B cell (primary cell): ENCODE results near the gene DNTTIP2. TPM values are rescaled to one million over a fixed set of nuclear protein-coding genes. Genes with fewer than 3 reads are reported as not detected.

Source experiments
- ATAC-seq: fragments of 200-7000 bp; cut with Tn5 transposase; one replicate; pipeline ENCODE4 v1.10.0; 2021; ENCODE audit warnings: low read depth, mild to moderate bottlenecking, moderate number of reproducible peaks, moderate library complexity
- CTCF ChIA-PET: fragments of 350-600 bp; sonication (Branson Sonifier 250); formaldehyde crosslinking; loops from one replicate; lab custom pipeline; 2021; ENCODE audit warnings: antibody characterized with exemption, inconsistent platforms; lab: Charles Lee
- POLR2A ChIA-PET: fragments of 350-600 bp; sonication (Branson Sonifier 250); formaldehyde crosslinking; loops from one replicate; lab custom pipeline; 2021; ENCODE audit warnings: antibody characterized with exemption; lab: Charles Lee
- DNase-seq: peaks from one replicate; pipeline ENCODE4 v3.0.0; 2013
- H2AFZ ChIP-seq: 2 replicates; pipeline ENCODE4 v1.6.1; 2012; ENCODE audit warnings: mild to moderate bottlenecking, low read depth, low read length; ENCODE audit not compliant: insufficient read depth, poor library complexity, severe bottlenecking
- H3K27ac ChIP-seq, 2 donors: 1 replicate in 1 of 2; 2 replicates in 1 of 2; pipeline ENCODE4 v1.5.1; 2012 to 2013; ENCODE audit warnings: low read length in 2 of 2, mild to moderate bottlenecking in 2 of 2, moderate library complexity in 1 of 2
- H3K27me3 ChIP-seq, 4 experiments: fragments of 200-600 bp in 1 of 4; sonication (generic) in 1 of 4; replicated peaks in 1 of 4; 1 replicate in 2 of 4; 2 replicates in 2 of 4; pipeline versions ENCODE4 v1.6.1 to v1.7.0; 2013 to 2016; ENCODE audit warnings: low read length in 3 of 4, mild to moderate bottlenecking in 2 of 4, mixed read lengths in 1 of 4, moderate library complexity in 1 of 4; ENCODE audit not compliant: insufficient read depth in 4 of 4, control insufficient read depth in 3 of 4; ENCODE audit errors: control extremely low read depth in 1 of 4
- H3K36me3 ChIP-seq, 2 experiments: replicated peaks in 1 of 2; 1 replicate in 1 of 2; 2 replicates in 1 of 2; pipeline versions ENCODE4 v1.6.1 to v1.7.1; 2013; ENCODE audit warnings: low read length in 1 of 2; ENCODE audit not compliant: insufficient read depth in 2 of 2, control insufficient read depth in 1 of 2; ENCODE audit errors: control extremely low read depth in 1 of 2, extremely low read depth in 1 of 2
- H3K4me1 ChIP-seq, 2 donors: fragments of 200-600 bp in 1 of 2; sonication (generic) in 1 of 2; 1 replicate in 1 of 2; 2 replicates in 1 of 2; pipeline versions ENCODE4 v1.5.1 to v1.6.1; 2013 to 2017; ENCODE audit warnings: low read length in 2 of 2; ENCODE audit not compliant: control insufficient read depth in 2 of 2, insufficient read depth in 2 of 2
- H3K4me2 ChIP-seq: replicated peaks from 2 replicates; pipeline ENCODE3; 2012; ENCODE audit warnings: mild to moderate bottlenecking, low read depth, low read length; ENCODE audit not compliant: poor library complexity, severe bottlenecking
- H3K4me3 ChIP-seq, 5 experiments: fragments of 200-600 bp in 1 of 5; sonication (generic) in 1 of 5; 1 replicate in 3 of 5; 2 replicates in 2 of 5; pipeline versions ENCODE4 v1.5.1 to v1.7.0; 2011 to 2016; ENCODE audit warnings: low read length in 4 of 5, mild to moderate bottlenecking in 4 of 5, low read depth in 2 of 5, control low read depth in 1 of 5, moderate library complexity in 1 of 5; ENCODE audit not compliant: insufficient read depth in 1 of 5; ENCODE audit errors: control extremely low read depth in 1 of 5, extremely low read depth in 1 of 5
- H3K79me2 ChIP-seq: fragments of 200-600 bp; sonication (generic); one replicate; pipeline ENCODE4 v1.6.0; 2016; ENCODE audit warnings: low read length; ENCODE audit not compliant: control insufficient read depth, insufficient read depth
- H3K9ac ChIP-seq: fragments of 200-600 bp; sonication (generic); 2 replicates; pipeline ENCODE4 v1.6.1; 2017; ENCODE audit warnings: mild to moderate bottlenecking, low read length, moderate library complexity
- H3K9me3 ChIP-seq, 3 donors: one replicate each; pipeline versions ENCODE4 v1.6.1 to v1.7.1; 2013; ENCODE audit warnings: low read length in 2 of 3; ENCODE audit not compliant: control insufficient read depth in 2 of 3, insufficient read depth in 1 of 3; ENCODE audit errors: control extremely low read depth in 1 of 3
- H4K20me1 ChIP-seq: 2 replicates; pipeline ENCODE4 v1.6.0; 2012; ENCODE audit warnings: mild to moderate bottlenecking, low read length; ENCODE audit not compliant: insufficient read depth, control insufficient read depth, poor library complexity, severe bottlenecking
- H3K27ac Mint-ChIP-seq: one replicate; pipeline ENCODE4 v1.8.0; 2021; ENCODE audit warnings: mixed read lengths
- H3K27me3 Mint-ChIP-seq: one replicate; pipeline ENCODE4 v1.8.0; 2021; ENCODE audit warnings: mixed read lengths
- H3K4me1 Mint-ChIP-seq: one replicate; pipeline ENCODE4 v1.8.0; 2021; ENCODE audit warnings: mixed read lengths
- H3K4me3 Mint-ChIP-seq: one replicate; pipeline ENCODE4 v1.8.0; 2021; ENCODE audit warnings: mixed read lengths
- H3K9me3 Mint-ChIP-seq: one replicate; pipeline ENCODE4 v1.8.0; 2022; ENCODE audit warnings: mixed read lengths; ENCODE audit not compliant: insufficient read depth
- EZH2 ChIP-seq: IDR thresholded peaks from 2 replicates; pipeline ENCODE4 v1.6.1; 2012; ENCODE audit warnings: borderline replicate concordance, low read depth, mild to moderate bottlenecking, moderate library complexity, low read length; ENCODE audit not compliant: insufficient read depth, poor library complexity, severe bottlenecking
- WGBS: methylation state at CpG from one replicate; pipeline ENCODE4 v1.1.5; 2013; ENCODE audit warnings: missing lambda C conversion rate; ENCODE audit not compliant: insufficient coverage; 5-methylcytosine and 5-hydroxymethylcytosine counted together
- intact Hi-C: fragments of 100-400 bp; cut with micrococcal nuclease; formaldehyde crosslinking; loops from one replicate; pipeline ENCODE4 v1.10.0; 2022
- polyA plus RNA-seq: library from polyadenylated mRNA; depleted of rRNA; stranded (reverse); fragments of >200 nt; gene quantifications from 2 replicates; pipeline ENCODE4 v1.2.3, GENCODE V29; 2012
- total RNA-seq, 2 donors: library from RNA; stranded (reverse); fragments of 120-200 nt in 1 of 2; gene quantifications; 1 replicate in 1 of 2; 2 replicates in 1 of 2; pipeline versions ENCODE4 v1.2.3 to v1.2.4, GENCODE V29; 2013 to 2022
- TF ChIP-seq, protein P1 (sequence below): fragments of 200-600 bp; IDR thresholded peaks from one replicate; pipeline ENCODE4 v1.8.0; 2022; ENCODE audit warnings: antibody characterized with exemption, mild to moderate bottlenecking

Gene DNTTIP2
- total and polyA plus RNA-seq, 2 donors (not counting 1 experiment from before 2014, with no cell fraction given) = 13.6 to 62.1 TPM

DNA sequence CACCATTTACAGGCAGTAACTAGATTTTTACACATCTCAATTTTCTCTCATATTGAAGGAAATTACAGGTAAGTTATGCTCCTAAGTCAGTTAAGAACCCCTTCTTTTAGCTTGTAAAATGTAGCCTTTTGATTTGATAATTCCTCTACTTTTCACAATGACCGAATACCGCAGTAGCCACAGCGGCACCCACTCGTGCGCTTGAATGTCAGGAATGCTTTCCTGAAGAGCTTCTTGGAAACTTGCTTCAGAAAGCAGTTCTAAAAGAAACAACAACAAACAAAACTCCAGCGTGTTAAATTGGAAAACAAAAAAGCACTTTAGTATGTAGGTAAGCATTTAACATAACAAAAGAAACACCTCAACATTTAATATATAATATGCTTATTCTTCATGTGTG lies 9.9 kb upstream of the DNTTIP2 start:
- CTCF ChIA-PET = interaction anchor here (1.4 kb wide), 1 partner anchor 75 kb away, joined by 3 read pairs; no protein-coding TSS in a partner anchor

DNA sequence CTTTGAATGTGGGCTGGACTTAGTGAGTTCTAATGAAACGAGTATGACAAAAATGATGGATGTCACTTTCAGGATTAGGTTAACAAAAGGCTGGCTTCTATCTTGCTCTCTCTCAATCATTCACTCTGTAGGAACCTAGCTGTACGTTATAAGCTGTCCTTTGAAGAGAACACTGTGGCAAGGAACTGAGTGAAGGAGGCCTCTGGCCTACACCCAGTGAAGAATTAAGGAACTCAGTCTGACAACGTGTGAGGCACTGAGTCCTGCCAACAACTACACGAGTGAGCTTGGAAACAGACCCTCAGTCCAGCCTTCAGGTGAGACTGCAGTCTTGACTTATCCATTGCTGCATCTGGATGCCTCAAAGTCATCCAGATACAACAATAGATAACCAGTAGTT lies 3.3 kb upstream of the DNTTIP2 start:
- H3K27me3 Mint-ChIP-seq = no peaks in the 10 kb centered on the region
- ChIA-PET CTCF (no interaction called here), POLR2A (no interaction called here)
- no peak overlapping the region for H3K9ac ChIP-seq
- H3K9me3 ChIP-seq = no peaks in the 10 kb centered on the region
- no peak overlapping the region for H2AFZ ChIP-seq
- H3K27ac ChIP-seq = no peak overlapping the region
- H3K4me1 Mint-ChIP-seq = peaks cover 26% of the 10 kb centered on the region
- ATAC-seq (no peak), DNase-seq (no peak)
- H3K27ac Mint-ChIP-seq = no peak overlapping the region
- no peak for TF ChIP-seq EZH2
- TF ChIP-seq, protein P1, sequence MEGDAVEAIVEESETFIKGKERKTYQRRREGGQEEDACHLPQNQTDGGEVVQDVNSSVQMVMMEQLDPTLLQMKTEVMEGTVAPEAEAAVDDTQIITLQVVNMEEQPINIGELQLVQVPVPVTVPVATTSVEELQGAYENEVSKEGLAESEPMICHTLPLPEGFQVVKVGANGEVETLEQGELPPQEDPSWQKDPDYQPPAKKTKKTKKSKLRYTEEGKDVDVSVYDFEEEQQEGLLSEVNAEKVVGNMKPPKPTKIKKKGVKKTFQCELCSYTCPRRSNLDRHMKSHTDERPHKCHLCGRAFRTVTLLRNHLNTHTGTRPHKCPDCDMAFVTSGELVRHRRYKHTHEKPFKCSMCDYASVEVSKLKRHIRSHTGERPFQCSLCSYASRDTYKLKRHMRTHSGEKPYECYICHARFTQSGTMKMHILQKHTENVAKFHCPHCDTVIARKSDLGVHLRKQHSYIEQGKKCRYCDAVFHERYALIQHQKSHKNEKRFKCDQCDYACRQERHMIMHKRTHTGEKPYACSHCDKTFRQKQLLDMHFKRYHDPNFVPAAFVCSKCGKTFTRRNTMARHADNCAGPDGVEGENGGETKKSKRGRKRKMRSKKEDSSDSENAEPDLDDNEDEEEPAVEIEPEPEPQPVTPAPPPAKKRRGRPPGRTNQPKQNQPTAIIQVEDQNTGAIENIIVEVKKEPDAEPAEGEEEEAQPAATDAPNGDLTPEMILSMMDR = no peak
- peaks cover 4% of the 10 kb centered on the region in 2 experiments for H3K36me3 ChIP-seq
- no peaks in the 10 kb centered on the region for H3K27me3 ChIP-seq
- no peak overlapping the region for H3K4me3 Mint-ChIP-seq
- no peak overlapping the region for H3K4me2 ChIP-seq
- H3K9me3 Mint-ChIP-seq = no peaks in the 10 kb centered on the region
- H3K4me1 ChIP-seq = peaks cover 15 to 19% of the 10 kb centered on the region in 2 donors
- whole genome bisulfite sequencing = 79% methylated on average over 2 of the region's 4 CpGs
- no peak overlapping the region for H3K4me3 ChIP-seq
- H4K20me1 ChIP-seq = no peaks in the 10 kb centered on the region
- intact Hi-C loops = no loop called here
- peaks cover 29% of the 10 kb centered on the region for H3K79me2 ChIP-seq

More for the DNA sequence above, 9.9 kb upstream of the DNTTIP2 start:
- Histone ChIP-seq H3K27me3 (no peaks in the 10 kb centered on the region), H3K27ac (no peak overlapping the region), H3K9me3 (no peaks in the 10 kb centered on the region), H3K36me3 (peaks cover 0 to 3% of the 10 kb centered on the region in 2 experiments), H3K9ac (no peak overlapping the region), H4K20me1 (no peaks in the 10 kb centered on the region), H3K79me2 (no peaks in the 10 kb centered on the region), H3K4me2 (no peak overlapping the region), H3K4me1 (no peaks in the 10 kb centered on the region), H3K4me3 (no peak overlapping the region), H2AFZ (no peak overlapping the region)
- DNase-seq = no peak
- Mint-ChIP-seq H3K27ac (no peak overlapping the region), H3K4me3 (no peak overlapping the region), H3K27me3 (no peaks in the 10 kb centered on the region), H3K9me3 (no peaks in the 10 kb centered on the region), H3K4me1 (no peaks in the 10 kb centered on the region)
- POLR2A ChIA-PET = no interaction called here
- WGBS = 100% methylated on average over 5 of the region's 6 CpGs
- intact Hi-C loops = no loop called here
- no peak for TF ChIP-seq EZH2
- TF ChIP-seq, protein P1 = no peak
- ATAC-seq = no peak
